ENCODE results near the gene COL10A1.
"Not testable (repeated sequence)": the region's sequence is repeated elsewhere in the genome, so short reads cannot be mapped to it uniquely, and the experiment has no call there.

The COL10A1 gene

DNA sequence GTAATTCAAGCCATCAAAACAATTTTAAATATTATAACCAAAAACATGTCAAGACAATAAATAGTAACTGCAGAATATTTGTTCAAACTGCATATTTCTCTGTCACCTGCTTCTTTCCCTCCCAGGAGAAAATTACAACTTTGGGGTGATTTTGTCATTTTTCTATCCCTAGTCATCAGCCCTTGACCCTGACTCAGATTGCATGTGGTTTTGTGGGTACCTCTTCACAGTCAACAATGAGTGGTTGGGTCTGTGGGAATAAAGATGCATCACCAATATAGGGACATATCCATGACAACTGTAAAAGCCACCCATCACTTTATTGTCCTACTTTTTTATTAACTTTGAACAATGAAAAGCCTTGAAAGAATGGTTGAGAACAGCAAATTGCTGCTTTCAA lies 7.3 kb downstream of the COL10A1 start:
- DNase-seq = no peak

DNA sequence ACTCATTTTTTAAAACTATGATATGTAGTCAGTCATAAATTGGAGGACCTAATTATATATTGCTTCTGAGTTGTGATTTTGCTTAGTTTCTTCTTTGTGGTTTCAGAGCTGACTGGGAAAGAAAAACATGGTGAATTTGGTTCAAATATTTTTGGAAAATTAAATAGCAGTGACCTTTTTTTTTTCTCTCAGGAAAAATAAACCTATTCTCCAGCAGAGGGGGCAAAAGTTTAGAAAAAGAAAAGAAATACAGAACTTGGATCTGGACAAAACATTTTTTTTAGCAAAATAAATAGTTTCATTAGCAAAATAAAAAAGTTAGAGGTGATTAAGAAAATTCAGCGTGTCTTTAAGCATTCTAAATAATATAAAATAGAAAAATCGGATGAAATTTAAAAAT lies 10.2 kb downstream of the COL10A1 start:
- no peak for DNase-seq

DNA sequence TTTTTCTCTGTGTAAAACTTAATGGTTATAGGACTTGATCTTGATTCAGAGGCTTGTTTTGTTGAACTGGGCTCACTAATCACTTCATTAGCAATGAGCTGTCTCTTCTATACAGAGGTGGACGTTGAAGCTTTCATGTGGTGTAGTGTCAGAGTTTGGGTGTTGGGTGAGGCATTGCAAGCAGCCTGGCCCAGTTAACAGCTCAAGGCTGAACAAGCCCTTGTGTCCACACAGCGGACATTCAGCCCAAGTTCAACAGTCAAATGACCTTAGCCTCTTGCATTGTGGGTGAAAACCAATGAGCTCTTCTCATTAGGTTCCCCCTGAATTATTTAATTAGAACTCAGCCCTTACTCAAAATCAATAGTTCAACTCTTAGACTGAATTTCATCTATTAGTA lies 12.5 kb downstream of the COL10A1 start:
- DNase-seq = no peak

DNA sequence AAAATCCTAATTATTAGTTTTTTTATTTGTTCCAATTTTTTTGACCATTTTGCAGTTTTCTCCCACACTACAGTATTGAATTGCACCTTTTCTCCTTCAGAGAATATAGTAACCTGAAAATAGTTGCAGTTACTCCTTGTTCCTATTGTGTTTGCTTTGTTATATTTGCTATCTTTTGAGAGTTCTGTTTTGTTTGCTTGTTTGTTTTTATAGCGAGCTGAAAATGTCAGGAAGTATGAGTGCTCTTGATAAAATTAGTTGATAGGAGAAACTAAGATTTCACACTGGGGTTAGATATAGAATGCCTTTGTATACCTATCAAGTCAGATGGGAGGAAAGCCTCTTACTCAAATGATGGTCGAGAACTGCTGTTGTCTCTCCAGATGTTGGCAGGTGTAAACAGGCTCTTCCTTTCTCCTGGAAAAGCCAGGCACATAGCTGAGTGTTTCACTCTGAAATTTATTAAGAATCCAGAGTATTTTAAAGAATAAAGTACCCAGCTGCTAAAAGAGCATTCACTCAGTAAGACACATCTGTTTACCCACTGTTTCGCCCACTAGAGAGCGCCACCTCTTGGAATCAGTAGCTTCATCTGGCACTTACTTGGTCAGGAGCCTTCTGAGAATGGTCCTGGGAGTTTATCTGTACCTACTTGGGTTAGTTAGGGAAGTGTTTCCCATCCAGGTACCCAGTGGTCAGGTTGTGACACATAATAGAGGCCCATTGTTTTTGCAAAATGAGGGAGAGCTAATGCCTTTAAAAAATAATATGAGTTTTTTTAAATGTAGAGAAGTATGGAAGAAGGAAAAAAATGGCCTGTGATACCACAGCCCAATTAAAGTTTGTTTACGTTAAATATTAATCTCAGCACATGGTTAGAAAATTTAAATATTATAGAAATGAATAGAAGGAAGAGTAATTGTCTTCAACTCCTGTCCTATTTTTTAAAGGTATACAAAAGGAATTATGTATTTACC lies 14.1 kb downstream of the COL10A1 start:
- no peak for DNase-seq

DNA sequence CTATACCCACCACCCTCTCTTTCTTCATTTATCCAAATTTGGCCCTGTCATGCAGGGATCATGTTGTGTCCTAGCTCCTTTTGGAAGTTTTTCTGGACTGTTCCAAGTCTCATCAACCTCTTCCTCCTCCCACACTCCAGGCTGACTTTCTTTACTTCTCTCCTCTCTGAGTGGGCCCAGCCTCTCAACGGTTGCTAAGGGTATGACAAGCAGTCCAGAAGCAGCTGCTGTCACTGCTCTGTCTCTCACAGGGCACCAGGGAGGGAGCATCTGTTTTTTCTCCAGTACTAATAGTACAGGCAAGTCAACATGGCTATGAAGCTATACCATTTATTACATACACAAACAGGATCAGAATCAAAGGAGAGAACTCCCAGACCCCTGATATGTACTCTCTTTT lies 17.1 kb downstream of the COL10A1 start:
- no peak for DNase-seq

DNA sequence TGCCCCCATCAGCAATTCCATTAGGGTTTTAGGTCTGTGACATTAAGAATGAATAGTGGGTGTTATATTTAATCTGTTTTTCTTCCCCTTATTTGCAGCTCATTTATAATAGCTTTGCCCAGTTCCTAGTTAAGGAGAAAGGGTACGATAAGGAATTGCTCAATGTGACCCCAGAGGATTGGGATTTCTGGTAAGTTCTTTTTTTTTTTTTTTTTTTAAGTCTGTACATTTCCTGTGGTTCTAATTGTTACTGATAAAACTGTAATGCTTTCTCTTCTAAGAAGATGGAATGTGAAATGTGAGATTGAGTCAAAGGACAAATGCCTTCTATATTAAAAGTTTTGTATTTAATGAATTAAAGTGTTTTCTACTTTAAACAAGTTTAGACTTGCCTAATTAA lies 19.8 kb downstream of the COL10A1 start:
- no peak for DNase-seq

DNA sequence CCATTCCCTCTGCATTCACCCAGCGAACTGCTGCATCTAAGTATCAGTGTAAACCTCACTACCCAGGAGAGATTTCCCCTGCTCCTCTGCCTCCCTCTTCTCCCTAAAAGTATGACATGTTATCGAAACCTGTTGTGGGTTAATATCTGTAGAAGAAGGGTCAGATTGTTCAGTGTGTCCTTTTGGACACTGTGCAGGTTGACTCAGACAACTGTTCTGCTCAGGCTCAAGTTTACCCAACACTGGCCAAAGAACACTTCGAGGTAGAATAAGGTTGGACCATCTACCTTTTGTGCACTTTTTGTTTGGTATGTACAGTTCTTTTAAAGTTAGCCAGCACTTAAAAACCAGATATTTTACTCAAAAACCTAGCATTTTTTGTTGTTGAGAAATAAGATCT lies 20.7 kb downstream of the COL10A1 start:
- no peak for DNase-seq

DNA sequence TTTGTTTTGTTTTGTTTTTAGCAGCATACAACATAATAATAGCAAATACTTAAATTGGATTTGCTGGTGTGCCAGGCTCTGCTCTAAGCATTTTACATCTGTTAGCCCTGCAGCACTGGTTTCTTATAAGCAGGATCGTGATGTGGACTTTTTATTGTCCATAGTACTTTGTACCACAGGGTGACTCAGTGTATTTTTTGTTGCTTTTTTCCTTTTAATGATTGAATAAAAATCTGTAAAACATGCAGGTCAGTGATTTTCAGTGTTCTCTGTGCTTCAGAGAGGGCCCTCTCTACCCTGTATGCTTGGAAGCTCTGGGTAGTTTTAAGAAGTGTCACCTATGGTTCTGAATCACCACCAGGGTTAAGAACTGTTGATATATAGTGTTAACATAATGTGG lies 21.3 kb downstream of the COL10A1 start:
- DNase-seq = no peak

DNA sequence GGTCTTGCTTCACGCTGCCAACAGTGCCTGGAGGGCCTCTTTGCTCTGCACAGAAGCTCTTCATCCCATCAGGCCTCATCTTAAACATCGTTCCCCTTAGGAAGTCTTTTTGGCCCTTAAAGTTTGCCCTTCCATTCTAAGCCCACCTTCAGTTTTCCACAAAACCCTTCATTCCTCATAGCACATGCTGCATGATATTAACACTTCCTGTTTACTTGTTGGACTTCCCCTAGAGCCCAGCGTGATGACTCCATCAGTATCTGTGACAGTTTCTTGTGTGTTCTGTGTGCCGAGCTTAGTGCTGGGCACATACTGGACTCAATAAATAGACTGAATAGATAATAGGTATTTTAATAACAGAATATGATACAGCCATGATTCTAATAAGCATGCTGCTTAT lies 23.1 kb downstream of the COL10A1 start:
- DNase-seq = no peak

DNA sequence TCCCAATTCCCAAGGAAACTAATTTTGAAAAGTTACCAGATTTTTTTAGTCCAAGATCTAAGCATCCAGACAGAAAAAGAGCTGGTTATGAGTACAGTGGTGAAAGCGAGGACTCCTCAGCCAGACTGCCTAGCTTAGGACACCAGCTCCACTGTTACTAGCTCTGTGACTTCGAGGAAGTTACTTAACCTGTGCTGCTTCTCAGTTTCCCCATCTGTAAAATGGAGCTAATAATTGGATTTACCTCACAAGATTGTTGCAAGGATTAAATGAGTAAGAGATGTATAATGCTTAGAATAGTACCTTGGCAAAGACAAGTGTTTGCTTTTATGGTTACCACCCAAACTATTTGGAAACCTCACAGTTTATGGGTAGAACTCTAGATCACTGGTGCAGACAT lies 24.1 kb downstream of the COL10A1 start:
- DNase-seq = no peak

DNA sequence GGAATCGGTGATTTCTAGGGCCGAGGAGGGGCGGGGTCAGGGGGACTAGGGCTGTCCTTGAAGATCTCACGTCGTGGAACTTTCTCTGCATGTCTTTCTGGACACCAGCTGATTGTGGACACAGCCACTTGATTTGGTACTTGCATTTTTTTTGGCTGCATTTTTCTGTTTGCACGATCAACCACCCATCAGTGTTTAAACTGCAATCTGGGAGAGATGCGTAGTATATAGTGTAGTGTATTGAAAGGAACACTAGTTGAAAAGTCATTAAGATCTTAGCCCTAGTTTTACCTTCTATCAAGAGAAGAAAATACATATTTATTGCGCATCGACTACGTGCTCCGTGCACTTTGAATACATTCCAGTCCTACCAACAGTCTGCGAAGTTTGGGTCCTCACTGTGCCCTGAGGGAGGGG lies 24.6 kb downstream of the COL10A1 start:
- DNase-seq = no peak

DNA sequence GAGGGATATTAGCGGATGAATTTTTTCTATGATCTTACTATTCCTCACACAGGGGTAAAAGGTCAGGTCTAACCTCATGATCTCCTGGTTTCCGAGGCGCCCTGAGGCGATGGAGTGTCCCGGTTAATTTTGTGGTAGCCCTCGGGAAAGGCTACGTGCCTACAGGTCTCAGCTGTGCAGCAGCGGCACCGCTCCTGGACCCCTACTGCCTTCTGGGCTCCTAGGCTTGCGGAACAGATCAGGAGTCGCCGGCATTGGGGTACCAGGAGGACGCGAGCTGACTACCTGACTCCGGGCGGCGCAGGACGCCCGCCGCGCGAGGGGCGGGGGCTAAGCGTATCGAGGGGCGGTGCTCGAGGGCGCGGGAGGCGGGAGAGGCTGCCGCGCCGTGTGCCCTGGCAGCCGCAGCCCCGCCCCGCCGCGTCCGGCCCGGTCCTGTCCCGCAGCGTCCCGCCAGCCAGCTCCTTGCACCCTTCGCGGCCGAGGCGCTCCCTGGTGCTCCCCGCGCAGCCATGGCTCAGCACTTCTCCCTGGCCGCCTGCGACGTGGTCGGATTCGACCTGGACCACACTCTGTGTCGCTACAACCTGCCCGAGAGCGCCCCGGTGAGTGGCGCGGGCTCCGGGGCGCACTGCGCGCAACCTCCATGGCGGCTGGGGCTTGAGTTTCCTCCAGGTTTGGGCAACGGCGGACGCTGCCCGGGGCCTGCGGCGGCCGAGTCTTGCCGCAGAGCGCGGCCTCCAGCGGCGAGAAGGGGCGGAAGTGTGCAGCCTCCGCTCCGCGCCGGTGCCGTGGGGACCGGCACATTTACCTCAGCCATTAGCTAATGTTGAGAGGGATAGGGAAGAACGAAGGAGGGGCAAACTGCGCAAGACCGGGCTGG lies 25.3 kb downstream of the COL10A1 start, which contains the start of gene NT5DC1:
Gene NT5DC1, plus strand, starts transcription at position 435 of the 883 bp plus-strand sequence. Its CDS starts 78 bp downstream, at position 513.
- DNase-seq = peak; percentile 36

DNA sequence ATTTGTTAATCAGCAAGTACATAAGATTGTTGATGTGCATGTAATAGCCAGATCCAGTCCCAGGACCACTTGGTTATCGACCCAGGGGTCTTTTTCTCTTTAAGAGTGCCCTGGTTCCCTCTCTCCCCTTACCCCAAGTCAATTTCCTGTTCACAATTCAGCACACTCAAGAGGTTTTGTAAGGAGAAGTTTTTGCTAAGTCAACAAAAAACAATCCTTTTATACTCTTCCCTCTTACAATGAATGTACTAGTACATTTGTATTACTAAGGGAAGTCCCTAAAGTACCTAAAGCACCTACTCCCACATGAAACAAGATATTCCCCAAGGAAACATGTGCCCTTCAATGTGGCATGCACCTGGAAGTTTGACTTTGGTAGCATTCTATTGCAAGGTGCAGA lies 26.9 kb downstream of the COL10A1 start:
- DNase-seq = no peak

DNA sequence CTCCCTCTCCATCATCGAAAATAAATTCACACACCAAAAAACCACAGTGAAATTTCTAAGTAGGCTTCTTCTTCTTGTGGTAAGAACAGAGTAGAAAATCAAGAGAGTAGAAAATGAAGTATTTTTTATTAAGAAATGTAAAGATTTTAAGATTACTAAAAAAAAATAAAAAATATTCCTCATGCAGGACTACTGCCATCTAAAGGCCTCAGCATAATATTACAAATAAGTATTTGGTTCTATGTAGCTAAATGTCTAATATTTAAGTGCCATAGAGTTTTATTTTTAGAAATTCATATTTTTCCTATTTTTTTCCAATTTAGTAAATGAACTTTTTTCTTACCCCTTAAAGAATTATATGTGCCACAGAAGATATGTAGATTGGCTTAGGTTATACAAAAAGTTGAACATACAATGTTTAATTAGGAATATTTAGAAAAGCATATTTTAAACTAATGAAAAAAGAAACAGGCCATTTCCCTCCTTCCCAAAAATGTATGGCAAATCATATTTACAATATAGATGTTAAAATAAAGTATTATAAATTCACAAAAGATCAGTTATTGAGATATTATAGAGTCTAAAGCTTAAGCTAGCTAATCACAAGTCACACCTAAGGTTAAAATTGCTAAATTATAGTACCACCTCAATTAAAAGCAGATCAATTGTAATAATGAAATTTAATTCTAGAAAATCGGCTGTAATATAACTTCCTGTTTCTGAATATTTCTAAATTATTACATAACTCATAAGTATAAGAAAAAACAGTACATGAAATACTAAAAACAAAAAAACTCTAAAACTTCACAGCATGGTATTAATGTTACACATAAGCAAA lies 28.7 kb downstream of the COL10A1 start:
- no peak for DNase-seq

DNA sequence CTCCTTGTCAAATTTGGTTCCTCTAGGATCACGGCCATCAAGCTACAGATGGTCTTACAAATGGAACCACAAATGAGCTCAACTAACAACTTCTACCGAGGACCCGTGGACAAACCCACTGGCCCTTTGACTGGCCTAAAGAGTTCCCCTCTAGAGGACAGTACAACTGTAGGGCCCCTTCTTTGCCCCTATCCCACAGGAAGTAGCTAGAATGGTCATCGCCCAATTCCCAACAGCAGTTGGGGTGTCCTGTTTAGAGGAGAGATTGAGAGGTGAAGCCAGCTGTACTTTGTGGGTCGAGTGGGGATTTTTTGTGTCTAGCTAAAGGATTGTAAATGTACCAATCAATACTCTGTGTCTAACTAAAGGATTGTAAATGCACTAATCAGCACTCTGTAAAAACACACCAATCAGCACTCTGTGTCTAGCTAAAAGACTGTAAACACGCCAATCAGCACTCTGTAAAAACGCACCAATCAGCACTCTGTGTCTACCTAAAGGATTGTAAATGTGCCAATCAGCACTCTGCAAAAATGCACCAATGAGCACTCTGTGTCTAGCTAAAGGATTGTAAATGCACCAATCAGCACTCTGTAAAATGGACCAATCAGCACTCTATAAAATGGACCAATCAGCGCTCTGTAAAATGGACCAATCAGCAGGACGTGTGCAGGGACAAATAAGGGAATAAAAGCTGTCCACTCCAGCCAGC lies 29.7 kb downstream of the COL10A1 start:
- not testable (repeated sequence) for DNase-seq

DNA sequence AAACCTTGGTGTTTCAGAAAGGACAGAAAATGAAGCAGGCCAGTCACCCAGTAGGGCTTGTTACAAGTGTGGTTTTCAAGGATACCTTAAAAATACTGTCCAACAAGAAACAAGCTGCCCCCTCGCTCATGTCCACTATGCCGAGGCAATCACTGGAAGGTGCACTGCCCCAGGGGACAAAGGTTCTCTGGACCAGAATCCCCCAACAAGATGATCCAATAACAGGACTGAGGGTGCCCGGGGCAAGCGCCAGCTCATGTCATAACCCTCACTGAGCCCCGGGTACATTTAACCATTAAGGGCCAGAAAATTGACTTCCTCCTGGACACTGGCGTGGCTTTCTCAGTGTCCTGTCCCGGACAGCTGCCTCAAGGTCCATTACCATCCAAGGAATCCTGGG lies 31.9 kb downstream of the COL10A1 start:
- DNase-seq = no peak

DNA sequence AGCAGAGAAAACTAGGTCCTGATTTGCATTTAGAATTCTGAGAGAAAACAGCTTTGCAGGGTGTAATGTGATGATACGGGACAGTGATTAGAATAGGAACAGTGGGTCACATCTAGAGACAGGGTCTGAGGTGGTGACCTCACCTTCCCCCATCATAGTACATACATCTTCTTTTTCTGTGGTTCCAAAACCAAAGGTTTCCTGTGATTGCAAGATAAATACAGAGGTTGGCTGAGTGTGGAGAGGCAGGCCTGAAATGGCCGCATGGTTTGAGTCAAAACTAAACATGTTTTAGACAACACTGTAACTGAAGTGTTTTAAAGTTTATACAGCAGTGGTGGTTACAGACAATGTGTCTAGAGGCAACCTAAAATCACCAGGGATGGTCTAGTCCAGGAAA lies 35.7 kb downstream of the COL10A1 start:
- no peak for DNase-seq

DNA sequence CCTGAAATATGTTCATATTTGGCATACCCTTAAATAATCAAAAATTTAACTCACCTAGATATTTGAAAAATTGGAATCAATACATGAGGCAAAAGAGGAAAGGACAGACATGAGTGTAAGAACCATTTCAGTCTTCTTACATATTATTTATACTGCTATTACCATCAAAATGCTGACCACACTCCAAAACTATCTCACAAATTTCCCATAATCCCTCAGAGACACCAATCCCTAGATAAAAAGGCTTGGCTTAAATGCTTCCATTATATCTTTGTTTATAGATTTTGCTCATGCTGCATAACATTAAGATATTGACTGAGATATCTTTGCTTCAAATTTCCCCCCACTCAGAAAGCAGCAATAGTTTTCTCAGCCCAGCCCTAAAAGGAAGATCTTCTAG lies 37.0 kb downstream of the COL10A1 start:
- DNase-seq = no peak

DNA sequence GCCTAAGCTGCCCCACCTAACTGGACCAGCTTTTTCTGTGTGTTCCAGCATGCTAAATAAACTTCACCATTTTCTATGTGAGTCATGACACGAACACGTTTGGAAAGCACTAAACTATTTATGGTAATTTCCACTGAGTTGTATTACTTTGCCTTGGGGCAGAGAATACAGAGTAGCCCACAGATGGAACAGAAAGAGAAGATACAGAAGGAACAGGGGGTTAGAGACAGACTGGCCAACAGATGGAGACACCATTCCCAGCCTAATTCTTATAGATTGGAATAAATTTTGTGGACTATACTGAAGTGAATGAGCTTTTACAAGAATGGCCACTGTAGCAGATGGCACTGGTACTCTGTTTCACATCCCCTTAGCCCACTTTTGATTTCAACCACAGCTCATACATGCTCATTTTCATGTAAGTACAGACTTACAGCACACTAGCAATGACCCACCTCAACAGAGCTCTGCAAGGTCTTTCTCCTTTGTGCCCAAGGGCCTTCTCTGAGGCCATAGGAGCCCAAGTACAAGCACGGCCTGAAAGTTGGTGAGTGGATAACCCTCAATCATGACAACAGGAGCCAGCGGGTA lies 38.4 kb downstream of the COL10A1 start:
- no peak for DNase-seq

DNA sequence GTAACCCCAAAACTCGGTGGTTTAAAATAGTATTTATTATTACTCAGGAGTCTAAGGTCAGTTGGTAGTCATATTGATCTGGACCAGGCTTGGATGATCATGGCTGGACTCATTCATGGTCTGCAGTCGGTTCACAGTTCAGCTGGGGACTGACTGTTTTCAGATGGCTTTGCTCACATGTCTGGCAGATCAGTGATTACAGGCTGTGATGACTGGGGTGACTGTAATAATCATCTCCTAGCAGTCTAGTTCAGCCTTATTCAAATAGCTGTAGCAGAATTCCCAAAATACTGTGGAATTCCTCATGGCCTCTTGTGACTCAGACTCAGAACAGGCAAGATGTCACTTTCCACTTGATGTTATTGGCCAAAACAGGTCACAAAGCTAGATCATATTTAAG lies 41.6 kb downstream of the COL10A1 start:
- no peak for DNase-seq

DNA sequence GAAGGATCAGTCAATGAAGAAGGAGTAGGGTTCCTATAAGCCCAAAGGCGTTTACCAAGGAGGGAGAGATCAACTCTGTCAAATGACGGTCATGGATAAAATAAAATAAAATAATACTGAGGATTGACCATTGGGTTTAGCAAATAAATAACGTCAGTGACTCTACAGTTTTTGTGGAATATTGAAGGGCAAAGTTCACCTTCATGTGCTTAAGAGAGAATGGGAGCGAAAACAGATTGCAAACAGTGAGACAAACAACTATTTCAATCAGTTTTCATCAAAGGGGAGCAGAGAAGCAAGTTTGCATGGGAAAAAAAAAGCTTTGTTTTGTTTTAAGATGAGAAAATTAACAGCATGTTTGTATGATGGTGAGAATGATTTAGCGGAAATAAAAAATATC lies 42.9 kb downstream of the COL10A1 start:
- no peak for DNase-seq

DNA sequence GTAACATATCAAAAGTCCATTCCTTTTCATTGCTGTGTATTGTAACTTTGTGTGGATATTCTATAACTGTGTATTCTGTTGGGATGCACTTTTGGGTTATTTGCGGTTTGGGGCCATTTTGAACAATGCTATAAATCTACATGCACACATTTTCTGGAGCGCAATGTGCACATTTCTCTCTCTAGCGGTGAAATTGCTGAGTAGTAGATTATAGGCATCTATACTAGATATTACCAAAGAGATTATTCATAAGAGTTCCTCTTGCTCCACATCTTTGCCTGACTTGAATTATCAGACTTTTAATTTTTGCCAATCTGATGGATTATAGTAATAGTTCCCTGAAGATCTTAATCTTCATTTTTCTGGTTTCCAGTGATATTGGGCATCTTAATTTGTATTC lies 47.0 kb downstream of the COL10A1 start:
- no peak for DNase-seq

All from GOT3 (cell line).